HEK293 (cell line): ENCODE results near the gene KCNK4.

Experiments
- BCL11B ChIP-seq: fragments of 450-650 bp; formaldehyde crosslinking; IDR thresholded peaks from 2 replicates; pipeline ENCODE4 v1.5.1; 2016; ENCODE audit warnings: low read depth, missing biosample characterization, missing genetic modification characterization
- KLF17 ChIP-seq: fragments of 450-650 bp; formaldehyde crosslinking; IDR thresholded peaks from 2 replicates; pipeline ENCODE4 v1.5.1; 2016; ENCODE audit warnings: missing biosample characterization, missing genetic modification characterization
- MZF1 ChIP-seq: fragments of 450-650 bp; formaldehyde crosslinking; IDR thresholded peaks from 2 replicates; pipeline ENCODE4 v1.5.1; 2017; ENCODE audit warnings: missing biosample characterization, missing genetic modification characterization, borderline replicate concordance
- OSR2 ChIP-seq: fragments of 450-650 bp; formaldehyde crosslinking; IDR thresholded peaks from 2 replicates; pipeline ENCODE4 v1.5.1; 2016; ENCODE audit warnings: missing biosample characterization, missing genetic modification characterization
- PRDM10 ChIP-seq: fragments of 450-650 bp; formaldehyde crosslinking; IDR thresholded peaks from 2 replicates; pipeline ENCODE4 v1.5.1; 2016; ENCODE audit warnings: missing biosample characterization, missing genetic modification characterization
- SALL2 ChIP-seq: fragments of 450-650 bp; formaldehyde crosslinking; IDR thresholded peaks from 2 replicates; pipeline ENCODE4 v1.5.0; 2017; ENCODE audit warnings: missing biosample characterization, mild to moderate bottlenecking, missing genetic modification characterization, borderline replicate concordance
- YY2 ChIP-seq: fragments of 450-650 bp; formaldehyde crosslinking; IDR thresholded peaks from 2 replicates; pipeline ENCODE4 v1.5.1; 2016; ENCODE audit warnings: missing biosample characterization, missing genetic modification characterization
- ZBTB17 ChIP-seq: fragments of 450-650 bp; formaldehyde crosslinking; IDR thresholded peaks from 2 replicates; pipeline ENCODE4 v1.5.1; 2016; ENCODE audit warnings: missing biosample characterization, missing genetic modification characterization
- ZBTB26 ChIP-seq: fragments of 450-650 bp; formaldehyde crosslinking; optimal IDR thresholded peaks from 2 replicates; pipeline ENCODE3; 2016; ENCODE audit warnings: missing biosample characterization, mild to moderate bottlenecking, missing genetic modification characterization
- ZBTB48 ChIP-seq: fragments of 450-650 bp; formaldehyde crosslinking; IDR thresholded peaks from 2 replicates; pipeline ENCODE4 v1.5.1; 2016; ENCODE audit warnings: missing biosample characterization, missing genetic modification characterization
- ZBTB7A ChIP-seq: fragments of 450-650 bp; formaldehyde crosslinking; IDR thresholded peaks from 2 replicates; pipeline ENCODE4 v1.5.1; 2016; ENCODE audit warnings: low read depth, missing biosample characterization, missing genetic modification characterization
- ZEB2 ChIP-seq: fragments of 450-650 bp; formaldehyde crosslinking; IDR thresholded peaks from 2 replicates; pipeline ENCODE4 v1.5.1; 2016; ENCODE audit warnings: missing biosample characterization, missing genetic modification characterization
- ZFHX2 ChIP-seq: fragments of 450-650 bp; formaldehyde crosslinking; conservative IDR thresholded peaks from 2 replicates; pipeline ENCODE4 v1.5.1; 2016; ENCODE audit warnings: missing biosample characterization, missing genetic modification characterization
- ZIC2 ChIP-seq: fragments of 450-650 bp; formaldehyde crosslinking; IDR thresholded peaks from 2 replicates; pipeline ENCODE4 v1.5.1; 2016; ENCODE audit warnings: missing biosample characterization, missing genetic modification characterization
- ZNF132 ChIP-seq: fragments of 450-650 bp; formaldehyde crosslinking; IDR thresholded peaks from 2 replicates; pipeline ENCODE4 v1.5.1; 2017; ENCODE audit warnings: missing biosample characterization, missing genetic modification characterization, borderline replicate concordance
- ZNF239 ChIP-seq: fragments of 450-650 bp; formaldehyde crosslinking; IDR thresholded peaks from 2 replicates; pipeline ENCODE4 v1.5.1; 2016; ENCODE audit warnings: missing biosample characterization, missing genetic modification characterization
- ZNF24 ChIP-seq: fragments of 450-650 bp; formaldehyde crosslinking; IDR thresholded peaks from 2 replicates; pipeline ENCODE4 v1.5.1; 2016; ENCODE audit warnings: missing biosample characterization, missing genetic modification characterization
- ZNF324 ChIP-seq: fragments of 450-650 bp; formaldehyde crosslinking; IDR thresholded peaks from 2 replicates; pipeline ENCODE4 v1.5.1; 2016; ENCODE audit warnings: missing biosample characterization, missing genetic modification characterization
- ZNF335 ChIP-seq: fragments of 450-650 bp; formaldehyde crosslinking; conservative IDR thresholded peaks from 2 replicates; pipeline ENCODE4 v1.5.1; 2016; ENCODE audit warnings: missing biosample characterization, missing genetic modification characterization
- ZNF341 ChIP-seq: fragments of 450-650 bp; formaldehyde crosslinking; IDR thresholded peaks from 2 replicates; pipeline ENCODE4; 2016; ENCODE audit warnings: low read depth, missing biosample characterization, missing genetic modification characterization
- ZNF391 ChIP-seq: fragments of 450-650 bp; formaldehyde crosslinking; IDR thresholded peaks from 2 replicates; pipeline ENCODE4 v1.5.1; 2016; ENCODE audit warnings: low read depth, missing biosample characterization, missing genetic modification characterization, borderline replicate concordance
- ZNF398 ChIP-seq: fragments of 450-650 bp; formaldehyde crosslinking; IDR thresholded peaks from 2 replicates; pipeline ENCODE4 v1.5.1; 2017; ENCODE audit warnings: missing biosample characterization, missing genetic modification characterization
- ZNF404 ChIP-seq: fragments of 450-650 bp; formaldehyde crosslinking; IDR thresholded peaks from 2 replicates; pipeline ENCODE4 v1.5.1; 2017; ENCODE audit warnings: missing biosample characterization, missing genetic modification characterization
- ZNF423 ChIP-seq: fragments of 450-650 bp; formaldehyde crosslinking; IDR thresholded peaks from 2 replicates; pipeline ENCODE4 v1.5.1; 2016; ENCODE audit warnings: missing biosample characterization, missing genetic modification characterization
- ZNF510 ChIP-seq: fragments of 450-650 bp; formaldehyde crosslinking; IDR thresholded peaks from 2 replicates; pipeline ENCODE4 v1.5.1; 2018; ENCODE audit warnings: mild to moderate bottlenecking, missing genetic modification characterization, missing biosample characterization; ENCODE audit not compliant: insufficient replicate concordance
- ZNF549 ChIP-seq: fragments of 450-650 bp; IDR thresholded peaks from 2 replicates; pipeline ENCODE4 v1.5.1; 2018; ENCODE audit warnings: missing biosample characterization, missing genetic modification characterization, mild to moderate bottlenecking, inconsistent platforms, moderate library complexity
- ZNF600 ChIP-seq: fragments of 450-650 bp; formaldehyde crosslinking; IDR thresholded peaks from 2 replicates; pipeline ENCODE4 v1.5.1; 2016; ENCODE audit warnings: missing biosample characterization, missing genetic modification characterization
- ZNF624 ChIP-seq: fragments of 450-650 bp; formaldehyde crosslinking; IDR thresholded peaks from 2 replicates; pipeline ENCODE4 v1.5.1; 2017; ENCODE audit warnings: missing biosample characterization, missing genetic modification characterization
- ZNF626 ChIP-seq: fragments of 450-650 bp; sonication (Bioruptor Pico); formaldehyde crosslinking; IDR thresholded peaks from 2 replicates; pipeline ENCODE4 v1.5.1; 2018; ENCODE audit warnings: missing biosample characterization, missing genetic modification characterization, inconsistent platforms
- ZNF654 ChIP-seq: fragments of 450-650 bp; formaldehyde crosslinking; IDR thresholded peaks from 2 replicates; pipeline ENCODE4 v1.5.1; 2016; ENCODE audit warnings: low read depth, missing biosample characterization, missing genetic modification characterization
- TF ChIP-seq, protein P1 (sequence below): fragments of 450-650 bp; IDR thresholded peaks from 2 replicates; pipeline ENCODE4 v1.5.1; 2018; ENCODE audit warnings: missing biosample characterization, missing genetic modification characterization

The KCNK4 gene

DNA sequence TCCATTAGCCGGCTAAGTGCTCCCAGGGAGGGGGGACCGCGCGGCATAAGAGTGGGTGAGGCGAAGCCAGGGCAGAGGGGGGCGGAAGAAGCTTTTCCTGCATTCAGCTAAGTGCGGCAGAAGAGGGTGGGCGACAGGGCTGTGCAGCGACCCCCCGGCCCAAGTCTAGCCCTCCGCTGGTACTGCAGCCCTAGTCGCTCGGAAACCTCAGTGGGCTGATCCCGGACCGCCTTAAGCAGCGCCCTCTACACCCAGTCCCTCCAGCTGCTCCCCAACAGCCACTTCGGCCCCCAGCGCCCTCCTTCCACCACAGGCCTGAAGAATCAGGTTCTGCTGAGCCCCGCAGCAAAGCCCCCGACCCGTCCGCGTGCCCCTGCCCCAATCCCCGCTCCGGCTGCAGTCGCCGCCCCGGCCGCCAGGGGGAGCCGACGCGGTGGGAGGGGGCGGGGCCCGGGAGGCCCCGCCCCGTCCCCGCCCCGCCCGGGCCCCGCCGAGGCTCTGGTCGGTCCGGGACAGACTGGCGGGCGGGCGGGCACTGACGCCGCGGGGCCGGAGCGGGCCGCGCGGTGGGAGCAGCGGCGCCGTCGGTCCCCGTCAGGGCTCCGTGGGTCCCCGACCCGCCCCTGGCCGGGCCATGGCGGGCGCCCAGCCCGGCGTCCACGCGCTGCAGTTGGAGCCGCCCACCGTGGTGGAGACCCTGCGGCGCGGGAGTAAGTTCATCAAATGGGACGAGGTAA is 39.9 kb upstream of the KCNK4 start, which contains the start of gene PLCB3 (continued):
- TF ChIP-seq ZNF624 = no peak
- TF ChIP-seq KLF17 (tag by site-specific recombination) = peak; percentile 51; the same call in 1 of the 2 replicates
- TF ChIP-seq, protein P1, sequence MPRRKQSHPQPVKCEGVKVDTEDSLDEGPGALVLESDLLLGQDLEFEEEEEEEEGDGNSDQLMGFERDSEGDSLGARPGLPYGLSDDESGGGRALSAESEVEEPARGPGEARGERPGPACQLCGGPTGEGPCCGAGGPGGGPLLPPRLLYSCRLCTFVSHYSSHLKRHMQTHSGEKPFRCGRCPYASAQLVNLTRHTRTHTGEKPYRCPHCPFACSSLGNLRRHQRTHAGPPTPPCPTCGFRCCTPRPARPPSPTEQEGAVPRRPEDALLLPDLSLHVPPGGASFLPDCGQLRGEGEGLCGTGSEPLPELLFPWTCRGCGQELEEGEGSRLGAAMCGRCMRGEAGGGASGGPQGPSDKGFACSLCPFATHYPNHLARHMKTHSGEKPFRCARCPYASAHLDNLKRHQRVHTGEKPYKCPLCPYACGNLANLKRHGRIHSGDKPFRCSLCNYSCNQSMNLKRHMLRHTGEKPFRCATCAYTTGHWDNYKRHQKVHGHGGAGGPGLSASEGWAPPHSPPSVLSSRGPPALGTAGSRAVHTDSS (tag by site-specific recombination) = no peak
- TF ChIP-seq SALL2 (tag by site-specific recombination) = no peak
- TF ChIP-seq ZNF239 (tag by site-specific recombination) = no peak
- peak; percentile 82 for TF ChIP-seq ZNF341 (tag by site-specific recombination)
- TF ChIP-seq ZNF132 = no peak
- TF ChIP-seq OSR2 = no peak
- peak; percentile 92 for TF ChIP-seq PRDM10 (tag by site-specific recombination)
- TF ChIP-seq YY2 = no peak
- TF ChIP-seq ZBTB17 (tag by site-specific recombination) = no peak
- TF ChIP-seq ZNF510 (tag by site-specific recombination) = no peak
- no peak for TF ChIP-seq ZNF391 (tag by site-specific recombination)
- peak; percentile 75; the same call in 1 of the 2 replicates for TF ChIP-seq ZNF324 (tag by site-specific recombination)
- TF ChIP-seq ZEB2 = no peak
- TF ChIP-seq ZBTB26 (tag by site-specific recombination) = peak; percentile 39
- no peak for TF ChIP-seq ZNF549 (tag by site-specific recombination)
- TF ChIP-seq ZIC2 (tag by site-specific recombination) = 0 out of 2 replicates have a peak, but pooled peaks have one; percentile 3
- no peak for TF ChIP-seq MZF1 (tag by site-specific recombination)
- peak; percentile 36; the same call in 1 of the 2 replicates for TF ChIP-seq BCL11B (tag by site-specific recombination)
- peak; percentile 46; the same call in 1 of the 2 replicates for TF ChIP-seq ZFHX2
- peak; percentile 66 for TF ChIP-seq ZBTB48
- no peak for TF ChIP-seq ZNF404 (tag by site-specific recombination)
- no peak for TF ChIP-seq ZNF626 (tag by site-specific recombination)
- TF ChIP-seq ZNF335 (tag by site-specific recombination) = peak; percentile 88
- no peak for TF ChIP-seq ZNF654 (tag by site-specific recombination)
- TF ChIP-seq ZNF423 (tag by site-specific recombination) = peak; percentile 42; the same call in 1 of the 2 replicates
- TF ChIP-seq ZNF398 (tag by site-specific recombination) = peak; percentile 66; the same call in 1 of the 2 replicates
- peak; percentile 18; the same call in 1 of the 2 replicates for TF ChIP-seq ZNF24 (tag by site-specific recombination)
- peak; percentile 69 for TF ChIP-seq ZBTB7A (tag by site-specific recombination)
- TF ChIP-seq ZNF600 = 0 out of 2 replicates have a peak, but pooled peaks have one; percentile 11
